ENCODE data around the gene DENND4B.

DENND4B gene

GRCh38 chr1:153941826-153942725 lies 4.4 kb downstream of the DENND4B start:
- no peak for TF ChIP-seq CTCF (IDR thresholded peaks at IDR 0.05; ENCODE audit: borderline replicate concordance, control extremely low read depth, extremely low read depth, insufficient read depth, missing control alignments)
- in situ Hi-C loops (cut with MboI; ENCODE audit: low sequenced_read_pairs, unreplicated experiment), result no loop called here
- DNase-seq (ENCODE audit: low spot score), result no peak

- in situ Hi-C loops (cut with MboI; ENCODE audit: low sequenced_read_pairs, unreplicated experiment), result no loop called here
- TF ChIP-seq CTCF (IDR thresholded peaks at IDR 0.05; ENCODE audit: borderline replicate concordance, control extremely low read depth, extremely low read depth, insufficient read depth, missing control alignments), result no peak
Observed at GRCh38 chr1:153940756-153941155, 5.8 kb downstream of the DENND4B start.

GRCh38 chr1:153939476-153939875 lies 7.0 kb downstream of the DENND4B start:
- no peak for DNase-seq (ENCODE audit: low spot score)
- no peak for TF ChIP-seq CTCF (IDR thresholded peaks at IDR 0.05; ENCODE audit: borderline replicate concordance, control extremely low read depth, extremely low read depth, insufficient read depth, missing control alignments)
- in situ Hi-C loops (cut with MboI; ENCODE audit: low sequenced_read_pairs, unreplicated experiment), result no loop called here

More at GRCh38 chr1:153940756-153941155, 5.8 kb downstream of the DENND4B start:
- DNase-seq (ENCODE audit: low spot score), result no peak

GRCh38 chr1:153938996-153939395 lies 7.5 kb downstream of the DENND4B start:
- TF ChIP-seq CTCF (IDR thresholded peaks at IDR 0.05; ENCODE audit: borderline replicate concordance, control extremely low read depth, extremely low read depth, insufficient read depth, missing control alignments), result no peak
- no peak for DNase-seq (ENCODE audit: low spot score)
- in situ Hi-C loops (cut with MboI; ENCODE audit: low sequenced_read_pairs, unreplicated experiment), result no loop called here

- DNase-seq (ENCODE audit: low spot score), result no peak
- in situ Hi-C loops (cut with MboI; ENCODE audit: low sequenced_read_pairs, unreplicated experiment), result no loop called here
- no peak for TF ChIP-seq CTCF (IDR thresholded peaks at IDR 0.05; ENCODE audit: borderline replicate concordance, control extremely low read depth, extremely low read depth, insufficient read depth, missing control alignments)
Observed at GRCh38 chr1:153937331-153937730, 9.2 kb downstream of the DENND4B start.

GRCh38 chr1:153936011-153936802 lies 10.3 kb downstream of the DENND4B start:
- no peak for DNase-seq (ENCODE audit: low spot score)
- in situ Hi-C loops (cut with MboI; ENCODE audit: low sequenced_read_pairs, unreplicated experiment), result no loop called here
- TF ChIP-seq CTCF (IDR thresholded peaks at IDR 0.05; ENCODE audit: borderline replicate concordance, control extremely low read depth, extremely low read depth, insufficient read depth, missing control alignments), result no peak

All from GM13976 (cell line).